ENCODE measurements around the gene RASGRP2. TPM values are rescaled to one million over a fixed set of nuclear protein-coding genes. Genes with fewer than 3 reads are reported as not detected.

The RASGRP2 gene
- total and polyA plus RNA-seq, 2 donors (not counting 3 experiments of a cell fraction or from before 2014, with no cell fraction given): 1.2 to 2.3 TPM

DNA sequence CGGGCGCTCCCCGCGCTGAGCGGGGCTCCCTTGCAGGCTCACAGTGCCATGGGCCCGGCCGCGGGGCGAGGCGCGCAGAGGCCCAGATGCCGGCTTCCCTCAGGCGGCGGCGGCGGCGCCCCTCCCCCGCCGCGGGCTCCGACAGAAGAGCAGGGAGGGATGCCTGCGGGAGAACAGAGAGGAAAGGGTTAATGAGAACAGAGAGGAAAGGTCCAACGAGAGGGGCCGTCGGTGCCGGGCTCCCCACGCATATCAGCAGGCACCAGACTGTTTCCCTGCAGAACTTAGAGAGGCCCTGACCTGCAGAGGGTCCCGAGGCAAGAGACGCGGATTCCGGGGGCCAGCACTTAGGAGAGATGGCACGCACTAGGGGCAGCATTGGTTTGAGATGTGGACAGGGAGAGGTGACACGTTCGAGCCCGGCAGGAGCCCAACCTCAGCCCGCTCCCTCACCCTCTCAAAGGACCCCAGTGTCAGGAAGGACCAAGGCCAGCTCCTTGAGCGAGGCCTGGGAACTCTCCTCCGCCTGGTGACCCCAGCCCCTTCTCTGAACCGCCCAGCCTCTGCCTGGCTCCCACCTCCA lies 30.1 kb downstream of the RASGRP2 start:
- Histone ChIP-seq H3K36me3 (ENCODE audit: control insufficient read depth in 2 of 2, extremely low read depth in 1 of 2, insufficient read depth in 2 of 2, low read length in 2 of 2) (no peaks in the 10 kb centered on the region), H3K27me3 (ENCODE audit: control insufficient read depth in 2 of 2, insufficient read depth in 2 of 2, low read length in 2 of 2) (peaks cover 53 to 68% of the 10 kb centered on the region in 2 experiments), H2AFZ (ENCODE audit: low read depth, low read length) (no peak overlapping the region), H3K9ac (replicated peaks; ENCODE audit: extremely low read depth, insufficient read depth, low read length) (no peak overlapping the region), H4K20me1 (replicated peaks; ENCODE audit: control insufficient read depth, extremely low read depth, insufficient read depth, low read length) (no peaks in the 10 kb centered on the region), H3K9me1 (replicated peaks; ENCODE audit: control insufficient read depth, extremely low read depth, insufficient read depth, low read length) (no peaks in the 10 kb centered on the region), H3K27ac (ENCODE audit: insufficient read depth, low read depth, low read length) (no peak overlapping the region), H3K4me3 (replicated peaks in 1 of 3; ENCODE audit: insufficient read depth in 1 of 3, low read depth in 1 of 3, low read length in 3 of 3) (no peak overlapping the region), H3K4me1 (ENCODE audit: control insufficient read depth, extremely low read depth, insufficient read depth, low read length) (no peaks in the 10 kb centered on the region), H3K9me3 (replicated peaks; ENCODE audit: control insufficient read depth, insufficient read depth, low read length) (no peaks in the 10 kb centered on the region), H3K79me2 (ENCODE audit: control insufficient read depth, insufficient read depth, low read length) (no peaks in the 10 kb centered on the region), H3K4me2 (ENCODE audit: insufficient read depth, low read length) (no peak overlapping the region)
- DNase-seq (ENCODE audit: low read depth, low spot score) (no peak), FAIRE-seq (no peak)
- CTCF ChIA-PET: interaction anchor here (1.5 to 3.0 kb wide), 2 partner anchors 10 to 25 kb away, joined by 8 to 15 read pairs; no protein-coding TSS in a partner anchor
- BruUV-seq (replicated peaks): no TSS peak
- POLR2A ChIA-PET: no interaction called here
- intact Hi-C loops (cut with micrococcal nuclease) (no loop called here), dilution Hi-C loops (cut with MboI; ENCODE audit: extremely low pct_ligation_motif_present, low sequenced_read_pairs) (no loop called here)
- TF ChIP-seq, protein P1, sequence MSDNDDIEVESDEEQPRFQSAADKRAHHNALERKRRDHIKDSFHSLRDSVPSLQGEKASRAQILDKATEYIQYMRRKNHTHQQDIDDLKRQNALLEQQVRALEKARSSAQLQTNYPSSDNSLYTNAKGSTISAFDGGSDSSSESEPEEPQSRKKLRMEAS (IDR thresholded peaks at IDR 0.05; ENCODE audit: insufficient read depth, insufficient read length): no peak
- TF ChIP-seq EZH2 (IDR thresholded peaks at IDR 0.05; ENCODE audit: borderline replicate concordance, low read depth, low read length, severe bottlenecking): peak; percentile 17

DNA sequence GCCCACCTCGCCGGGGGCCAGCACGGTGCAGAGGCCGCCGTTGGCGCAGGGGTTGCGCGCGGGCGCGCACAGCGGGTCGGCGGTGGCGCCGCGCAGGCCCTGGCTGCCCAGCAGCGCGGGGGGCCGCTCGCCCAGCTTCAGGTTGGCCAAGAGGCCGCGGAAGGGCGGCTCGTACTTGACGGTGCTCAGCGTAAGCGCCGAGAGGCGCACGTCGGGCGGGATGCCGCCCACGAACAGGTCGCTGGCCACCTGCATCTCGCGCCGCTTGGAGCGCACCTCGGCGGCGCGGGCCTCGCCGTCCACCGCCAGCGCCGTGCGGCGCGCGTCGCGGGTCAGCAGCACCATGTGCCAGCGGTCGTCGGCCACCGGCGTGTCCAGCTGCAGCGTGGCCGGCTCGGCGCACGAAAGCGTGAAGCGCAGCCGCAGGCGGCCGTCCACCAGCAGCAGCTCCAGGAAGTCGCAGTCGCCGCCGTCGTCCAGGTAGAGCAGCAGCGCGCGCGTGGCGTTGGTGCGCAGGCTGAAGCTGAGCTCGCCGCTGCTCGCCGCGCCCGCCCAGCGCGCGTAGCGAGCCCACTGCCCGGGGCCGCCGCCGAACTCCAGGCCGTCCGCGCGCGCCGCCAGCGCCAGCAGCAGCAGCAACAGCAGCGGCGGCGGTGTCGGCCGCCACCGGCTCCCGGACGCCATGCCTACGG lies 30.8 kb downstream of the RASGRP2 start:
- BruUV-seq (replicated peaks): no TSS peak
- POLR2A ChIA-PET: no interaction called here
- CTCF ChIA-PET: interaction anchor here (0.7 to 1.5 kb wide), 2 partner anchors 9 to 22 kb away, joined by 3 to 8 read pairs; no protein-coding TSS in a partner anchor
- H3K4me3 ChIP-seq (replicated peaks in 1 of 3; ENCODE audit: insufficient read depth in 1 of 3, low read depth in 1 of 3, low read length in 3 of 3): no peak overlapping the region
- no peak overlapping the region for H3K4me2 ChIP-seq (ENCODE audit: insufficient read depth, low read length)
- H3K9ac ChIP-seq (replicated peaks; ENCODE audit: extremely low read depth, insufficient read depth, low read length): no peak overlapping the region
- no peaks in the 10 kb centered on the region for H3K79me2 ChIP-seq (ENCODE audit: control insufficient read depth, insufficient read depth, low read length)
- intact Hi-C loops (cut with micrococcal nuclease) (no loop called here), dilution Hi-C loops (cut with MboI; ENCODE audit: extremely low pct_ligation_motif_present, low sequenced_read_pairs) (no loop called here)
- TF ChIP-seq EZH2 (IDR thresholded peaks at IDR 0.05; ENCODE audit: borderline replicate concordance, low read depth, low read length, severe bottlenecking) (peak; percentile 92), JUN (IDR thresholded peaks at IDR 0.05; ENCODE audit: borderline replicate concordance, insufficient read depth, insufficient read length, low read depth) (no peak)
- H3K27me3 ChIP-seq (ENCODE audit: control insufficient read depth in 2 of 2, insufficient read depth in 2 of 2, low read length in 2 of 2): peaks cover 56 to 73% of the 10 kb centered on the region in 2 experiments
- no peak overlapping the region for H3K27ac ChIP-seq (ENCODE audit: insufficient read depth, low read depth, low read length)
- H3K4me1 ChIP-seq (ENCODE audit: control insufficient read depth, extremely low read depth, insufficient read depth, low read length): no peaks in the 10 kb centered on the region
- peak; percentile 43 for DNase-seq (ENCODE audit: low read depth, low spot score)
- no peaks in the 10 kb centered on the region for H4K20me1 ChIP-seq (replicated peaks; ENCODE audit: control insufficient read depth, extremely low read depth, insufficient read depth, low read length)
- H3K36me3 ChIP-seq (ENCODE audit: control insufficient read depth in 2 of 2, extremely low read depth in 1 of 2, insufficient read depth in 2 of 2, low read length in 2 of 2): no peaks in the 10 kb centered on the region
- no peak for FAIRE-seq
- H3K9me3 ChIP-seq (replicated peaks; ENCODE audit: control insufficient read depth, insufficient read depth, low read length): no peaks in the 10 kb centered on the region
- H2AFZ ChIP-seq (ENCODE audit: low read depth, low read length): no peak overlapping the region
- no peaks in the 10 kb centered on the region for H3K9me1 ChIP-seq (replicated peaks; ENCODE audit: control insufficient read depth, extremely low read depth, insufficient read depth, low read length)
